OCI-LY7 (cell line): ENCODE data around the gene NDUFB10. TPM values are rescaled to one million over a fixed set of nuclear protein-coding genes. Genes with fewer than 3 reads are reported as not detected.

Source experiments
- BruUV-seq: library from RNA; stranded (reverse); fragments of 400-500 nt; replicated peaks from 2 replicates; lab custom pipeline; 2021; lab: Mats Ljungman, UMichigan
- CTCF ChIA-PET: fragments of 300-600 bp; sonication (Branson Sonifier 250); formaldehyde crosslinking; loops from one replicate; lab custom pipeline; 2022; ENCODE audit warnings: antibody characterized with exemption; ENCODE audit not compliant: unreplicated experiment; lab: Charles Lee
- POLR2A ChIA-PET: fragments of 300-600 bp; sonication (Branson Sonifier 250); formaldehyde crosslinking; loops from one replicate; lab custom pipeline; 2022; ENCODE audit warnings: antibody characterized with exemption; lab: Charles Lee
- DNase-seq: peaks from one replicate; pipeline ENCODE4 v3.0.0-alpha.2; 2015; ENCODE audit warnings: low spot score
- H2AFZ ChIP-seq: fragments of 200-600 bp; sonication (generic), shearing (Covaris generic); 2 replicates; pipeline ENCODE4 v1.6.1; 2014; ENCODE audit warnings: mild to moderate bottlenecking, antibody characterized with exemption, low read length, moderate library complexity
- H3K27ac ChIP-seq: fragments of 200-600 bp; sonication (generic); 2 replicates; pipeline ENCODE4 v1.5.1; 2014; ENCODE audit warnings: mixed run types, low read depth, mild to moderate bottlenecking, moderate library complexity, low read length, inconsistent platforms; ENCODE audit not compliant: poor library complexity, severe bottlenecking
- H3K36me3 ChIP-seq: fragments of 200-600 bp; sonication (generic); 2 replicates; pipeline ENCODE4 v1.6.1; 2014; ENCODE audit warnings: mild to moderate bottlenecking, antibody characterized with exemption, low read length, moderate library complexity, mixed read lengths; ENCODE audit not compliant: insufficient read depth
- H3K4me1 ChIP-seq: fragments of 200-600 bp; sonication (generic); 2 replicates; pipeline ENCODE4 v1.5.1; 2014; ENCODE audit warnings: mild to moderate bottlenecking, low read length; ENCODE audit not compliant: insufficient read depth, poor library complexity, severe bottlenecking
- H3K4me2 ChIP-seq: fragments of 200-600 bp; sonication (generic); 2 replicates; pipeline ENCODE4 v1.6.1; 2014; ENCODE audit warnings: mild to moderate bottlenecking, low read length
- H3K4me3 ChIP-seq: fragments of 200-600 bp; sonication (generic); 2 replicates; pipeline ENCODE4 v1.5.1; 2014; ENCODE audit warnings: mild to moderate bottlenecking, low read depth, low read length; ENCODE audit not compliant: poor library complexity, severe bottlenecking
- H3K79me2 ChIP-seq: fragments of 200-600 bp; sonication (generic); 2 replicates; pipeline ENCODE4 v1.6.1; 2016; ENCODE audit warnings: low read depth, mild to moderate bottlenecking, low read length, moderate library complexity, mixed read lengths; ENCODE audit not compliant: insufficient read depth
- H3K9me2 ChIP-seq: fragments of 200-600 bp; sonication (generic); 2 replicates; pipeline ENCODE4 v1.6.1; 2016; ENCODE audit warnings: mild to moderate bottlenecking, low read length, mixed read lengths; ENCODE audit not compliant: insufficient read depth
- H3K9me3 ChIP-seq: fragments of 200-600 bp; sonication (generic); 2 replicates; pipeline ENCODE4 v1.6.1; 2014; ENCODE audit warnings: mild to moderate bottlenecking, mixed run types, low read length, mixed read lengths
- H4K20me1 ChIP-seq: fragments of 200-600 bp; sonication (generic); 2 replicates; pipeline ENCODE4 v1.6.1; 2014; ENCODE audit warnings: mild to moderate bottlenecking, antibody characterized with exemption, low read length, moderate library complexity, mixed read lengths; ENCODE audit not compliant: insufficient read depth
- CTCF ChIP-seq: fragments of 200-600 bp; sonication (generic); conservative IDR thresholded peaks from 2 replicates; pipeline ENCODE4 v1.5.1; 2014; ENCODE audit warnings: mild to moderate bottlenecking, antibody characterized with exemption, low read length, moderate library complexity, mixed read lengths
- EZH2phosphoT487 ChIP-seq: fragments of 200-600 bp; sonication (generic); IDR thresholded peaks from 2 replicates; pipeline ENCODE4 v1.6.1; 2018; ENCODE audit warnings: low read depth, borderline replicate concordance, mild to moderate bottlenecking, mixed run types, antibody characterized with exemption, low read length, moderate library complexity, mixed read lengths
- intact Hi-C: fragments of 100-400 bp; cut with micrococcal nuclease; formaldehyde crosslinking; loops from one replicate; pipeline ENCODE4 v1.10.0; 2022; ENCODE audit not compliant: unreplicated experiment
- total RNA-seq, 2 experiments: library from RNA; depleted of rRNA in 1 of 2; stranded (reverse); fragments of >200 nt in 1 of 2; shearing (Covaris generic) in 1 of 2; gene quantifications; 2 replicates each; pipeline ENCODE4 v1.2.3, GENCODE V29; 2014 to 2022

Gene NDUFB10
- total RNA-seq, 2 experiments from 2014 or later: 201 to 240 TPM

- no peak overlapping the region for H2AFZ ChIP-seq
- TF ChIP-seq CTCF (no peak), EZH2phosphoT487 (no peak)
- no TSS peak for BruUV-seq
- no peaks in the 10 kb centered on the region for H3K9me3 ChIP-seq
- ChIA-PET POLR2A (no interaction called here), CTCF (no interaction called here)
- no peak for DNase-seq
- H3K27ac ChIP-seq: no peak overlapping the region
- intact Hi-C loops: no loop called here
- H3K36me3 ChIP-seq: peaks cover 54% of the 10 kb centered on the region
- no peak overlapping the region for H3K4me3 ChIP-seq
- H3K9me2 ChIP-seq: no peaks in the 10 kb centered on the region
- H3K4me1 ChIP-seq: peaks cover 4% of the 10 kb centered on the region
- no peak overlapping the region for H3K4me2 ChIP-seq
- H3K79me2 ChIP-seq: peaks cover 3% of the 10 kb centered on the region
- no peaks in the 10 kb centered on the region for H4K20me1 ChIP-seq
Observed at GRCh38 chr16:1978476-1979120, 19.3 kb downstream of the NDUFB10 start.

DNA sequence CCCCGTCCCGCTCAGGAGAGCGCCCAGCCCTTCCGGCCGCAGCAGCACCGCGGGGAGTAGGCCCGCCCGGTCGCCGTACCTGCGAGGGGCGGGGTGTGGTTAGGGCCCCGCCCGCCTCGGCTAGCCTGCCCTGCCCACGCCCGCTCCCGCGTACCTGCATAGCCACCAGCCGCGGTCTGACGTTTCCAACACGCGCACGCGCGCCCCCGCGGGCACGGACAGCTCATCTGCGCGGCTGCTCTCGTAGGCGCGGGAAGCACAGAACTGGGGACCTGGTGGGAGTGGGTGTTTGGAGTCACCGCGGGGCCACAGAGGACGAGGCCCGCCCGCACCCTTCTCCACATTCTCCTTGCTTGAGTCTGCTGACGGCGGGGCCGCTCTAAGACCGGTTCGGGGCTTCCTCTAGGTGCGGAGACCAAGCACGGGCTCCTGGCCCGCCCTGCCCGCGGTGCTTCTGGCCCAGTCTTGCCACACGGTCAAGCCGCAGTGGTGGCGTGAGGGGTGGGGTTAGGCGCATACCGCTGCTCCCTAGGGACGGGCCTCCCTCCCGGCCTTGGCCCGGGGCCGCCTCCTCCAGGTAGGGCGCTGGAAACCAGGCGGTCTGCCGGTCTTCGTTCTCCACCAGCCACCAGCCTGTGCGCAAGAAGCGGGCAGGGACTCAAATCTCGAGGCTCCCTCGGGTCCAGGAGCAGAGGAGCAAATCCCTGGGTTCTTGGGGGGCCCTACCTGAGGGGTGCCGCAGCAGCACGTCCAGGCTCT lies 20.1 kb downstream of the NDUFB10 start:
- Histone ChIP-seq H3K9me3 (no peaks in the 10 kb centered on the region), H3K27ac (no peak overlapping the region), H3K9me2 (no peaks in the 10 kb centered on the region), H3K4me3 (no peak overlapping the region), H3K4me2 (no peak overlapping the region), H3K36me3 (peaks cover 48% of the 10 kb centered on the region), H2AFZ (no peak overlapping the region), H3K79me2 (no peaks in the 10 kb centered on the region), H4K20me1 (no peaks in the 10 kb centered on the region), H3K4me1 (peaks cover 4% of the 10 kb centered on the region)
- ChIA-PET CTCF (no interaction called here), POLR2A (no interaction called here)
- no TSS peak for BruUV-seq
- intact Hi-C loops: no loop called here
- no peak for TF ChIP-seq EZH2phosphoT487
- TF ChIP-seq CTCF: no peak
- DNase-seq: no peak
